ENCODE data around the gene FADS2.

DNA sequence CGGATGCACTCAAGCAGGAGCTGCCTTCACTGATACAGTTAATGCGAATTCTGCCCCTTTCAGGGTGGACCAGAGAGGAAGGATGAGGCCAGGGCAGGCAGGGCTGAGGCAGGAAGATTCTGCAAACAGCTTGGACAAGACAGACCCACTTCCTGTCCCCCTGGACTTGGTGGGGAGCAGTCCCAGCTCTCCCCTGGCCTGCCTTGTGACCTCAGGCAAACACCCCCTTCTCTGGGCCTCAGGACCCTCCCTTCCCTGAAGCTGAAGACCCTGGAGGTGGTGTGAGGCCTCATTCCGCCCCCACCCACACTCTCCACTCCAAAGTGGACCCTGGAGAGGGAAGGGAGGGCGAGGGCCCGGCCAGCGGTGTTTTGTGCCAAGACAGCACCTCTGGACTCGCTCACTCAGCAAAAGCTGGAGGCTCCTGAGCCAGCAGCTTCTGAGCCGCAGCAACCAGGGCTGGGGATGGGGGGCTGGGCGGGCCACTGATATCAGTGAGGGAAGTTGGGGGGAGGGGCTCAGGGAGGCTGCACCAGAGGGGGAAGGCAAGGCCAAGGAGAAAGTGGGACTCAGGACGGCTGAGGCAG is 80.7 kb downstream of the FADS2 start:
- TF ChIP-seq EZH2 (IDR thresholded peaks at IDR 0.05; ENCODE audit: borderline replicate concordance, control insufficient read depth, low read depth, low read length) (no peak), TAF1 (IDR thresholded peaks at IDR 0.05; ENCODE audit: borderline replicate concordance, low read depth, low read length) (no peak), MAX (IDR thresholded peaks at IDR 0.05; ENCODE audit: low read depth, low read length) (no peak), POLR2AphosphoS5 (IDR thresholded peaks at IDR 0.05; ENCODE audit: low read length) (no peak), CTCF (IDR thresholded peaks at IDR 0.05 in 2 of 3, conservative IDR thresholded peaks at IDR 0.05 in 1 of 3; ENCODE audit: control insufficient read depth in 2 of 3, extremely low read depth in 1 of 3, insufficient read depth in 1 of 3, low read depth in 3 of 3, low read length in 3 of 3) (no peak), SMC3 (IDR thresholded peaks at IDR 0.05; ENCODE audit: borderline replicate concordance, low read length) (no peak), TCF12 (IDR thresholded peaks at IDR 0.05; ENCODE audit: low read depth, low read length) (no peak), NFYA (IDR thresholded peaks at IDR 0.05; ENCODE audit: borderline replicate concordance, low read depth, low read length) (no peak), ZBTB33 (IDR thresholded peaks at IDR 0.05) (no peak), POLR2A (IDR thresholded peaks at IDR 0.05; ENCODE audit: low read depth, low read length) (no peak)
- TF ChIP-seq, protein P1, sequence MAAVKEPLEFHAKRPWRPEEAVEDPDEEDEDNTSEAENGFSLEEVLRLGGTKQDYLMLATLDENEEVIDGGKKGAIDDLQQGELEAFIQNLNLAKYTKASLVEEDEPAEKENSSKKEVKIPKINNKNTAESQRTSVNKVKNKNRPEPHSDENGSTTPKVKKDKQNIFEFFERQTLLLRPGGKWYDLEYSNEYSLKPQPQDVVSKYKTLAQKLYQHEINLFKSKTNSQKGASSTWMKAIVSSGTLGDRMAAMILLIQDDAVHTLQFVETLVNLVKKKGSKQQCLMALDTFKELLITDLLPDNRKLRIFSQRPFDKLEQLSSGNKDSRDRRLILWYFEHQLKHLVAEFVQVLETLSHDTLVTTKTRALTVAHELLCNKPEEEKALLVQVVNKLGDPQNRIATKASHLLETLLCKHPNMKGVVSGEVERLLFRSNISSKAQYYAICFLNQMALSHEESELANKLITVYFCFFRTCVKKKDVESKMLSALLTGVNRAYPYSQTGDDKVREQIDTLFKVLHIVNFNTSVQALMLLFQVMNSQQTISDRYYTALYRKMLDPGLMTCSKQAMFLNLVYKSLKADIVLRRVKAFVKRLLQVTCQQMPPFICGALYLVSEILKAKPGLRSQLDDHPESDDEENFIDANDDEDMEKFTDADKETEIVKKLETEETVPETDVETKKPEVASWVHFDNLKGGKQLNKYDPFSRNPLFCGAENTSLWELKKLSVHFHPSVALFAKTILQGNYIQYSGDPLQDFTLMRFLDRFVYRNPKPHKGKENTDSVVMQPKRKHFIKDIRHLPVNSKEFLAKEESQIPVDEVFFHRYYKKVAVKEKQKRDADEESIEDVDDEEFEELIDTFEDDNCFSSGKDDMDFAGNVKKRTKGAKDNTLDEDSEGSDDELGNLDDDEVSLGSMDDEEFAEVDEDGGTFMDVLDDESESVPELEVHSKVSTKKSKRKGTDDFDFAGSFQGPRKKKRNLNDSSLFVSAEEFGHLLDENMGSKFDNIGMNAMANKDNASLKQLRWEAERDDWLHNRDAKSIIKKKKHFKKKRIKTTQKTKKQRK (IDR thresholded peaks at IDR 0.05; ENCODE audit: low read depth, low read length), result no peak

Data from GM12878 (cell line).